ENCODE measurements around the gene NEURL1. TPM values are rescaled to one million over a fixed set of nuclear protein-coding genes. Genes with fewer than 3 reads are reported as not detected.

Gene NEURL1
- total and polyA plus RNA-seq, 10 of the 15 experiments (the other 5 are each of a cell fraction or from before 2014, with no cell fraction given), result 0.02 to 0.05 (median 0.05) TPM; not detected in 6

DNA sequence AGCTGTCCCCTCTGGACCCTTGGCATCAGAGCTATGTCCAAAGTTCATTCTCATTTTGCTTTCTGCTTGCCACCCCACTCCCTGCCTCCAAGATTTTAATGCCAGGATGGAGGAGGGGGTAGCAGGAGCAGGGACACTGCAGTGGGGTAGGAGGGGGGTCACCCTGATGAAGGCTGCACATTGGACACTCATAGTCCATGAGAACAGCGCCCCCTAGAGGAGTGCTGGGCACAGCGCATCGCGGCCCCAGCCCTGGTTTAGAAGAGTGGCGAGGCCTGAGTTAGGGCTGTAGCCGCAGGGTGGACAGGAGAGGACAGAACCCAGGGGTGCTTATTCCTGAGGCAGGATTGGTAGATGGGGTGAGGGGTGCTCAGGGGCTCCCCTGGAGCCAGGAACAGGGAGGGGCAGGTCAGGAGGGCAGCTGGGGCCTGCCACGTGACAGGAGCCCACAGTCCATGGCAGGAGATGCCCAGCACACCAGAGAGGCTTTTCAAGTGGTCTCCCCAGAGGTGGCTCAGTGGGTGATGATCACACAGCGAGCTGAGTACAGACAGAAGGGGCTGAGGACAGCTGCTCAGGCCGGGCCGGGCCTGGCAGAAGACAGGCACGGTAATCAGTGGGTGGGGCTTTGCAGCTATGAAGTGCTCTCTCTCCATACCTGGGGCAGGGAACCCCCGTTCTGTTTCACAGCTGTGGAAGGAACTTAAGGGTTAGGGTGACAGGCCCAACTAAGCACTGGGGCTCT lies 71.4 kb downstream of the NEURL1 start (continued):
- peak; percentile 16; the same call in 1 of the 2 replicates for TF ChIP-seq SMC3 (IDR thresholded peaks at IDR 0.05; ENCODE audit: borderline replicate concordance, low read length)

DNA sequence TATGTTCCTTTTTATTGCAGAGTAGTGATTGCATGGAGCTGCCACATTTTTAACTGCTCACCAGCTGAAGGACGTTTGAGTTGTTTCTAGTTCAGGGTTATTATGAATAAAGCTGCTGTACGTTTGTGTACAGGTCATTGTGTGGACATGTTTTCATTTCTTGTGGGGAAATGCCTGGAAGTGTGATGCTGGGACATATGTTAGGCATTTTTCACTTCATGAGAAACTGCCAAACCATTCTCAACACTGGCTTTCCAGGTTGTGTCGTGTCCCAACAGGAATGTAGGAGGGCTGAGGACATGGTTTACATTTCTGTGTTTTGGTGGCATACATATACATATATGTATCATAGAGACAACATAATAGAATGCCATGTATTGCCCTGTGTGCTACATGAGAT lies 73.0 kb downstream of the NEURL1 start:
- Histone ChIP-seq H3K4me1 (ENCODE audit: control insufficient read depth, insufficient read depth, low read length) (no peaks in the 10 kb centered on the region), H3K36me3 (ENCODE audit: control insufficient read depth in 2 of 2, insufficient read depth in 2 of 2, low read length in 1 of 2) (no peaks in the 10 kb centered on the region), H2AFZ (ENCODE audit: control insufficient read depth, low read depth, low read length) (no peak overlapping the region), H4K20me1 (ENCODE audit: control insufficient read depth, insufficient read depth) (no peaks in the 10 kb centered on the region), H3K4me3 (no peak overlapping the region), H3K4me2 (ENCODE audit: control insufficient read depth, insufficient read depth) (no peak overlapping the region), H3K27me3 (replicated peaks in 1 of 2; ENCODE audit: control insufficient read depth in 2 of 2, insufficient read depth in 2 of 2, low read length in 1 of 2) (no peaks in the 10 kb centered on the region), H3K9ac (ENCODE audit: control insufficient read depth, insufficient read depth, low read length) (no peak overlapping the region), H3K79me2 (ENCODE audit: control insufficient read depth, insufficient read depth, low read length) (no peaks in the 10 kb centered on the region), H3K9me3 (replicated peaks; ENCODE audit: control insufficient read depth, insufficient read depth, low read length) (no peaks in the 10 kb centered on the region), H3K27ac (ENCODE audit: control insufficient read depth, insufficient read depth) (no peak overlapping the region)
- POLR2A ChIA-PET, result no interaction called here
- RAD21 ChIA-PET (ENCODE audit: unreplicated experiment), result interaction anchor here (0.5 kb wide), 1 partner anchor 730 kb away, joined by 3 read pairs; no protein-coding TSS in a partner anchor
- ATAC-seq (no peak), FAIRE-seq (no peak), DNase-seq (ENCODE audit: low read depth, low spot score) (no peak)
- TF ChIP-seq, protein P1, sequence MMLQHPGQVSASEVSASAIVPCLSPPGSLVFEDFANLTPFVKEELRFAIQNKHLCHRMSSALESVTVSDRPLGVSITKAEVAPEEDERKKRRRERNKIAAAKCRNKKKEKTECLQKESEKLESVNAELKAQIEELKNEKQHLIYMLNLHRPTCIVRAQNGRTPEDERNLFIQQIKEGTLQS (IDR thresholded peaks at IDR 0.05; ENCODE audit: borderline replicate concordance, extremely low read depth, low read depth, low read length), result no peak
- TF ChIP-seq IRF4 (IDR thresholded peaks at IDR 0.05; ENCODE audit: low read depth, low read length) (no peak), NR2C2 (IDR thresholded peaks at IDR 0.05; ENCODE audit: borderline replicate concordance, control insufficient read depth, insufficient read length, low read depth) (no peak), MYC (IDR thresholded peaks at IDR 0.05; ENCODE audit: insufficient read depth, insufficient read length, insufficient replicate concordance, low read length, severe bottlenecking) (no peak), LARP7 (IDR thresholded peaks at IDR 0.05) (no peak), NBN (IDR thresholded peaks at IDR 0.05) (no peak), CEBPB (IDR thresholded peaks at IDR 0.05; ENCODE audit: borderline replicate concordance in 1 of 2, low read depth in 2 of 2, low read length in 2 of 2) (no peak), EZH2 (IDR thresholded peaks at IDR 0.05; ENCODE audit: borderline replicate concordance, control insufficient read depth, low read depth, low read length) (no peak), TAF1 (IDR thresholded peaks at IDR 0.05; ENCODE audit: borderline replicate concordance, low read depth, low read length) (no peak), EED (IDR thresholded peaks at IDR 0.05; ENCODE audit: low read depth) (no peak)
- TF ChIP-seq, protein P2, sequence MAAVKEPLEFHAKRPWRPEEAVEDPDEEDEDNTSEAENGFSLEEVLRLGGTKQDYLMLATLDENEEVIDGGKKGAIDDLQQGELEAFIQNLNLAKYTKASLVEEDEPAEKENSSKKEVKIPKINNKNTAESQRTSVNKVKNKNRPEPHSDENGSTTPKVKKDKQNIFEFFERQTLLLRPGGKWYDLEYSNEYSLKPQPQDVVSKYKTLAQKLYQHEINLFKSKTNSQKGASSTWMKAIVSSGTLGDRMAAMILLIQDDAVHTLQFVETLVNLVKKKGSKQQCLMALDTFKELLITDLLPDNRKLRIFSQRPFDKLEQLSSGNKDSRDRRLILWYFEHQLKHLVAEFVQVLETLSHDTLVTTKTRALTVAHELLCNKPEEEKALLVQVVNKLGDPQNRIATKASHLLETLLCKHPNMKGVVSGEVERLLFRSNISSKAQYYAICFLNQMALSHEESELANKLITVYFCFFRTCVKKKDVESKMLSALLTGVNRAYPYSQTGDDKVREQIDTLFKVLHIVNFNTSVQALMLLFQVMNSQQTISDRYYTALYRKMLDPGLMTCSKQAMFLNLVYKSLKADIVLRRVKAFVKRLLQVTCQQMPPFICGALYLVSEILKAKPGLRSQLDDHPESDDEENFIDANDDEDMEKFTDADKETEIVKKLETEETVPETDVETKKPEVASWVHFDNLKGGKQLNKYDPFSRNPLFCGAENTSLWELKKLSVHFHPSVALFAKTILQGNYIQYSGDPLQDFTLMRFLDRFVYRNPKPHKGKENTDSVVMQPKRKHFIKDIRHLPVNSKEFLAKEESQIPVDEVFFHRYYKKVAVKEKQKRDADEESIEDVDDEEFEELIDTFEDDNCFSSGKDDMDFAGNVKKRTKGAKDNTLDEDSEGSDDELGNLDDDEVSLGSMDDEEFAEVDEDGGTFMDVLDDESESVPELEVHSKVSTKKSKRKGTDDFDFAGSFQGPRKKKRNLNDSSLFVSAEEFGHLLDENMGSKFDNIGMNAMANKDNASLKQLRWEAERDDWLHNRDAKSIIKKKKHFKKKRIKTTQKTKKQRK (IDR thresholded peaks at IDR 0.05; ENCODE audit: low read depth, low read length), result no peak
- TF ChIP-seq, protein P3, sequence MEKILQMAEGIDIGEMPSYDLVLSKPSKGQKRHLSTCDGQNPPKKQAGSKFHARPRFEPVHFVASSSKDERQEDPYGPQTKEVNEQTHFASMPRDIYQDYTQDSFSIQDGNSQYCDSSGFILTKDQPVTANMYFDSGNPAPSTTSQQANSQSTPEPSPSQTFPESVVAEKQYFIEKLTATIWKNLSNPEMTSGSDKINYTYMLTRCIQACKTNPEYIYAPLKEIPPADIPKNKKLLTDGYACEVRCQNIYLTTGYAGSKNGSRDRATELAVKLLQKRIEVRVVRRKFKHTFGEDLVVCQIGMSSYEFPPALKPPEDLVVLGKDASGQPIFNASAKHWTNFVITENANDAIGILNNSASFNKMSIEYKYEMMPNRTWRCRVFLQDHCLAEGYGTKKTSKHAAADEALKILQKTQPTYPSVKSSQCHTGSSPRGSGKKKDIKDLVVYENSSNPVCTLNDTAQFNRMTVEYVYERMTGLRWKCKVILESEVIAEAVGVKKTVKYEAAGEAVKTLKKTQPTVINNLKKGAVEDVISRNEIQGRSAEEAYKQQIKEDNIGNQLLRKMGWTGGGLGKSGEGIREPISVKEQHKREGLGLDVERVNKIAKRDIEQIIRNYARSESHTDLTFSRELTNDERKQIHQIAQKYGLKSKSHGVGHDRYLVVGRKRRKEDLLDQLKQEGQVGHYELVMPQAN (conservative IDR thresholded peaks at IDR 0.05), result no peak
- TF ChIP-seq, protein P4, sequence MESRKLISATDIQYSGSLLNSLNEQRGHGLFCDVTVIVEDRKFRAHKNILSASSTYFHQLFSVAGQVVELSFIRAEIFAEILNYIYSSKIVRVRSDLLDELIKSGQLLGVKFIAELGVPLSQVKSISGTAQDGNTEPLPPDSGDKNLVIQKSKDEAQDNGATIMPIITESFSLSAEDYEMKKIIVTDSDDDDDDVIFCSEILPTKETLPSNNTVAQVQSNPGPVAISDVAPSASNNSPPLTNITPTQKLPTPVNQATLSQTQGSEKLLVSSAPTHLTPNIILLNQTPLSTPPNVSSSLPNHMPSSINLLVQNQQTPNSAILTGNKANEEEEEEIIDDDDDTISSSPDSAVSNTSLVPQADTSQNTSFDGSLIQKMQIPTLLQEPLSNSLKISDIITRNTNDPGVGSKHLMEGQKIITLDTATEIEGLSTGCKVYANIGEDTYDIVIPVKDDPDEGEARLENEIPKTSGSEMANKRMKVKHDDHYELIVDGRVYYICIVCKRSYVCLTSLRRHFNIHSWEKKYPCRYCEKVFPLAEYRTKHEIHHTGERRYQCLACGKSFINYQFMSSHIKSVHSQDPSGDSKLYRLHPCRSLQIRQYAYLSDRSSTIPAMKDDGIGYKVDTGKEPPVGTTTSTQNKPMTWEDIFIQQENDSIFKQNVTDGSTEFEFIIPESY (IDR thresholded peaks at IDR 0.05), result no peak
- WGBS (ENCODE audit: insufficient coverage, insufficient replicate concordance, low lambda C conversion rate, missing lambda C conversion rate), result 0% methylated on average over 3 of the region's 3 CpGs
- in situ Hi-C loops (cut with MboI), result no loop called here
- CTCF ChIA-PET, result interaction anchor here (1.5 to 2.8 kb wide), 2 partner anchors 73 to 120 kb away, joined by 3 to 11 read pairs; partner anchors contain the start of gene NEURL1
- intact Hi-C loops (cut with micrococcal nuclease; ENCODE audit: unreplicated experiment), result no loop called here
- no TSS peak for BruUV-seq (replicated peaks)
- SMC1A ChIA-PET (ENCODE audit: uncharacterized antibody, unreplicated experiment), result no interaction called here

Data from GM12878 (cell line).